Stimulated activated CD8-positive, alpha-beta memory T cell treated with anti-CD3 and anti-CD28 coated beads, Interleukin-12 subunit alpha, Interleukin-12 subunit beta, amount 100 ng/mL, for 24 hours (primary cell): Measurements from ENCODE around the gene CSF1R.

Experiments used
- DNase-seq: peaks from one replicate; pipeline ENCODE4 v3.0.0-alpha.2; 2020; ENCODE audit errors: extremely low read depth

Gene CSF1R

DNA sequence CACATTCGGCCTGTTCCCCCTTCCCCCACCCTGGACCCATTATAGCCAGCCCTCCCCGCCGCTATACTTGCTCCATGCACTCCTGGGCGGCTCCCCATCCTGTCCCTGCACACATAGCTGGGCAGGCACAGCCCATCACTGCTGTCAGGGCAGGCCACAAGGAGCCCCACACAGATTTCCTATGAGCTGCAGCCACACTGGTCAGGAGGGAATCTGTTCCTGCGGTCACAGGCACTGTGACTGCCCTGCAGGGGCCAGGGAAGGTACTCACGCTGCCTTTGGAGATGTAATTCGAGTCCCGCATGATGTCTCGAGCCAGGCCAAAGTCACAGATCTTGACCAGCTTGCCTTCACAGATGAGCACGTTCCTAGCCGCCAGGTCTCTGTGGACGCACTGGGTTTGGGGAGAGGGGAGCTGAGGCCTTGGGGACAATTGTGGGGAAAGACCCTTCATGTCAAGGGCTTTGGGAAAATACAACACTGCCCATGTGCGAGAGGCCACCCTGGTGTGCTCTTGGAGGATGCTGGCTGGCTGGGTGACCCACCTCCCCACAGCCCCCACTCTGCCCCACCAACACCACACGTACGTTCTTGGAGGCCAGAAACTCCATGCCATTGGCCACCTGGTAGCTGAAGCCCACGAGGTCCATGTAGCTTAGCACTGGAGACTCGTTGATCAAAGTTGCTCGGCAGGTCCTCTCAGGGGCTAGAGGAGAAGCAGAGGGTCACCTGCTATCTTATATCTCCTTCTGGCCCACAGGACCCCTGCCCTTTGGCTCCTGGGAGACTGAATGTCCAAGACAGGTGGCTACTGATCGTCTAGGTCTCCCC is 34.5 kb upstream of the CSF1R start:
- DNase-seq: no peak

DNA sequence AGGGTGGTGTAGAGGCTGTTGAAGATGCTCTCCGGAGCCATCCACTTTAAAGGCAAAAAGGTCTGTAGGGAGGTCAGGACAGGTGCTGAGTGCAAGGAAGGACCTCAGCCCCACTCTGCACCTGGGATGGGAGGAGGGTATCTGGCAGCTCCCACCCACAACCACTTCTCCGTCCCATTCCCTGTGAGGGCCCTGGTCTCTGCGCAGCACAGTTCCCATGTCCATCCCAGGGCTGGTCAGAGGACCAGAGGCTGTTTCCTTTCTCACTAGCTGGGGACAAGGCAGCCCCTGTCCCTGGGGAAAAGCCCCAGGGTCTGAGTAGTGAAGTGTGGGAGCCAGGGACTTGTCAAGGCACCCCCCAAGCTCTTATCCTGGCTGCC is 33.7 kb upstream of the CSF1R start:
- no peak for DNase-seq

- no peak for DNase-seq
Measured at GRCh38 chr5:150119421-150120061, 33.2 kb upstream of the CSF1R start.

DNA sequence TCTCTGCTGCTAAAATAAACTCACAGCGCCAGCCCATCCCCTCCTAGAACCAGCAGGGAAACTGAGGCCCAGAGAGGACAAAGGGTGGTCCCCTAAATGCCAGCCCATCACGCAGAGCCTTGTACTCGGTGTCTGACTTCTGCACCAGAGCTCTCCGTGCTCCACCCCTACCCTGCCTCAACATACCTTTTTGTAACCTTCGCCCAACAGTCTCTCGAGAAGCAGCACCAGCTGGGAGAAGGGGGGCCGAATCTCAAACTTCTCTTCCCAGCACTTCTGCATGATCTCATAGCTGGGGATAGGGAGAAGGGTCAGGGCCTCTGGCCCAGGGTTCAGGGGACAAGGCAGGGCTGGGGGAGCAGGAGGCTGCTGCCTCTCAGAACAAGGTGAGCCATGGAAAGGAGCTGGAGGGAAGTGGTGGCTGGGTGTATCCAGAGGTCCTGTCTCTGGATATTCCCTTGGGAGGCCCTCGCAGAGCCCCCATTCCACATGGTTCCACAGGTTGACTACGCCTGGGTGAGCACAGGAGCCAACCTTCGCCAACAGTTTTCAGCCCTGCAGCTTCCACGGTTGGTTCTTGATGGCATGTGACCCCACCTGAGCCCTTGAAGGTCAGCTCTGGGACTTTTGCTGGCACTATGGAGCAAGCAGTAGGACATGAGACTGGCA is 32.3 kb upstream of the CSF1R start:
- DNase-seq: no peak

- DNase-seq: no peak
Measured at GRCh38 chr5:150117945-150118560, 31.7 kb upstream of the CSF1R start.

DNA sequence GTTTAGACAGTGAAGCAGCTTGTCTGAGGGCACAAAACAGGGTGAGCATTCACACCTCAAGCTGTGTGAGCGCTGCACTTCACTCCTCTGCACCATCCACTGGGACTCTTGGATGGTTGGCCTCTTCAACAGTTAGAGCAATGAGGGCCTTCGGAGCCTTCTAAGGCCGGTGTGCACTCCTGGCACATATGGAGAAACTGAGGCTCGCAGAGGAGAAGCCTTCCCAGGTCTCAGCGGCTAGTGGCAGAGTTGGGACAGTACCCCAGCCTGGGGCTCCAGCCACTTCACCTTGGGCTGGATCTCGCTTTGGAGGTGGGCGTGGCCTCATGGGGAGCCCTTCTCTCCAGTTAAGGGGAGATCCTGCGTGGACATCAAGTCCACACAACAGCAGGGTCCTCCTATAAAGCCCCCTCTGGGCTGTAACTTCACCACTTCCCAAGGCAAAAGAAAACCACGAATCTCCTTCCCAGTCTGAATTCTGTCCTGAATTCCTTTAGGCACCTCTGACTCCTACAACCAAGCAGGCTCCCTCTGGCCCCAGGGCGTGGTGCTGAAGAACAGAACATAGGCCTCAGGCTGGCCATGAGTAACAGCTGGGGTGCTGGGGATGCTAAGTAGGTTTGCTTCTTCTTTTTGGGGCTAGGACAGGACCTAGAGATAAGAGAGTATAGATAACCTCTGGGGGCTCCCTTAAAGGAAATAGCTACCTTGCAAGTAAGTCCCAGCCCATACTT is 30.5 kb upstream of the CSF1R start:
- no peak for DNase-seq

GRCh38 chr5:150114773-150115408 is 28.5 kb upstream of the CSF1R start:
- DNase-seq: no peak

DNA sequence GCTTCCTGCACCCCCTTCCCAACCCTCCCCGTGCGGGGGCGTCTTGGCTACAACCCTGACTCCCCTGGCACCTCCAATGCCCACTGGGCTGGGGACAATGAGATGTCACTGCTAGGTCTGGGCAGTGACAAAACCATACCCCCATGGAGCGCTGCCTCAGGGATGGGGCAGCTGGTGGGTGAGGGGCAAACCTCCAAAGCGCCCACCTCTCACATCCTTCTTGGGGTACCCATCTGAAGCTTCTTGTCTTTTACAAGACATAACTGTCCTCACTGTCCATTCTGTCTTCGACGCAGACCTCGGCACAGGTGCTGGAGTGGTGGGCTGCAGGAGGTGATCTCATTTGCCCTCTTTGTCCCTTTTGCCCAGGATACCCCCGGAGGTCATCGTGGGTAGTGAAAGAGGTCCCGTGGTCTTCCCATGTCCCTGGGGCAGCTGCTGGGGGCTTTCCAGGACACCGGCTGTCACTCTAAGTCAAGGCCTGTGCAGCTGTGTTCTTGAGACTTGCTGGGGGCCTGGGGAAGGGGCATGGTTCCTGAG is 27.8 kb upstream of the CSF1R start:
- no peak for DNase-seq

DNA sequence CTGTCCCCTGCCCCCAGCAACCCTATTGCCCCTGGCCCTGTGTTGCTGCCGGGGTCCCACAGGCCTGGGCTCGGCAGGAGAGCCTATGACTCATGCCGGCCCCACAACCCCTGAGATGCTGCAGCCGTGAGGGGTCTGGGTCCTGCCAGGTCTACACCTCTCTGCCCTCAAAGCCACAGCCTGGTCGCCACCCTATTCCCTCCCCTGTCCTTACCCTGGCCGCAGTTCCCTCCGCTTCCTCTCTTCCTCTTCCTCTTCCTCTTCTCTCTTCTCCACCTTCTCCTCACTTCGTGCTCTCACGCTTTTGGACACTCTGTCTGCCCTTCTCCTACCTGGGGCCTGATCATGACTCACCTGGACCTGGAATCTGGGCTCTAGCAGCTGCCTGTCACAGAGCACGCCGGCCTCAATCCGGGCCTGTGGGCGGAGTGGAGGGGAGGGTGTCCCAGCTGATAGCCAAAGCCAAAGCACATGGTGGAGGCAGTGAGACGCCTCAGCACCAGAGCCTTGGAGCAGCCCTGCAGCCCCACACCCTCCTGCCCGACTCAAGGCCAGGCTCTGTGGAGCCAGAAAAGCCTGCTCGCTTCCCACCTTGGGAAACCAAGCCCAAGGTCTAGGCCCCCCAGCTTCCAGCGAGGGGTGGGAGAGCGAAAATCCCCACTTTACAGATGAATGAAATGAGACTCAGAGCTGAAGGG is 26.8 kb upstream of the CSF1R start:
- DNase-seq: no peak

GRCh38 chr5:150112201-150113046 is 26.1 kb upstream of the CSF1R start:
- no peak for DNase-seq

DNA sequence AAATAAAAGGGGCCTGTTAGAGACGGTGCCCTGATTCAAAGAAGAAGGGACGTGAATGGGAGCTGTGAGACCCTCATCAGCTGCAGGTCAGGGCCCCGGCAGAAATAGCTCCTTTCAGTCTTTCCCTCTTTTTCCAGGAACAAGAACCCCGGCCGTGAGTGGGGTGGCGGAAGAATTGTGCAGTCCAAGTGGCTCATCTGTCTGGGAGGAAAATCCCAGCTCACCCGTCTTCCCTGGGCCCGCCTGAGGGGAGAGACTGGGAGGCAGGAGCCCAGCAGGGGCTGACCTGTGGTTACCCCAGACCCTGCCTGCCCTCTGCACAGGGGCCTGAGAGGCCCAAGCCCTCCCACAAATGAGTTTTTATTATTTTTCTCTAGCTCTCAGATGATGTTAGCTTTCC is 24.8 kb upstream of the CSF1R start:
- no peak for DNase-seq

- DNase-seq: no peak
Measured at GRCh38 chr5:150109921-150110320, 23.6 kb upstream of the CSF1R start.

- no peak for DNase-seq
Measured at GRCh38 chr5:150108711-150109514, 22.6 kb upstream of the CSF1R start.

GRCh38 chr5:150107909-150108447 is 21.6 kb upstream of the CSF1R start:
- no peak for DNase-seq

DNA sequence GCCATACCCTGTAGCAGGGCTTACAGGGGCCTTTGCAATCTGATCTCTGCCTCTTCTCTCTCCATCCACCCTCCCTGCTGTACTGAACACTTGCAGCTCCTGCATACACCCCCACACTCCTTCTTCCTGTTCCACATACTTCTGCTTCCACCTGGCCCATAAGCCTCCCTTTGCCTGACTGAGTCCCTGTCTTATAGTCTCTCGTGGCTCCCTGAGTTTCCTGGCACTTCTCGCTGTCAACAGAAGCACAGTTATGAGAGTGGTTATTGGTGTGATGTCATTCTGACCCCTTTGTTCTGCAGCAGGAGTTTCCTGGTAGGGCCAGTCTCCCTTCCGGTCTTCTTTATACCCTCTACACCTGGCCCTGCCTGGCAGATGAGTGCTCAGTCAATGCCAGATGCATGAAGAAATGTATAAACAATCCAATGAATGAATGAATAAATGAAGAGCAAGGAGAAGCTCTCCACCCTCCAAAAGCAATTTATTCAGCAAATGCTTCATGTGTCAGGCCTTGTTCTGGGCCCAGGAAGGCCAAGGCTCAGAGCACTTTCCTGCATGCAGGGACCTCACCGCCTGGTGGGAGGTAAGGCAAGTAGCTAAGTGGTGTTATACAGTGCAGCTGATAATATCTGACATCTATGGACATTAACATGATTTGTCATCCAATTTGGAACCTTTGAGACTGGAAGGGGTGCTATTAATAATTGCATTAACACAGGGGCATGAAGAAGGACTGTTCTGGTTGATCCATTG is 20.5 kb upstream of the CSF1R start:
- DNase-seq: no peak

DNA sequence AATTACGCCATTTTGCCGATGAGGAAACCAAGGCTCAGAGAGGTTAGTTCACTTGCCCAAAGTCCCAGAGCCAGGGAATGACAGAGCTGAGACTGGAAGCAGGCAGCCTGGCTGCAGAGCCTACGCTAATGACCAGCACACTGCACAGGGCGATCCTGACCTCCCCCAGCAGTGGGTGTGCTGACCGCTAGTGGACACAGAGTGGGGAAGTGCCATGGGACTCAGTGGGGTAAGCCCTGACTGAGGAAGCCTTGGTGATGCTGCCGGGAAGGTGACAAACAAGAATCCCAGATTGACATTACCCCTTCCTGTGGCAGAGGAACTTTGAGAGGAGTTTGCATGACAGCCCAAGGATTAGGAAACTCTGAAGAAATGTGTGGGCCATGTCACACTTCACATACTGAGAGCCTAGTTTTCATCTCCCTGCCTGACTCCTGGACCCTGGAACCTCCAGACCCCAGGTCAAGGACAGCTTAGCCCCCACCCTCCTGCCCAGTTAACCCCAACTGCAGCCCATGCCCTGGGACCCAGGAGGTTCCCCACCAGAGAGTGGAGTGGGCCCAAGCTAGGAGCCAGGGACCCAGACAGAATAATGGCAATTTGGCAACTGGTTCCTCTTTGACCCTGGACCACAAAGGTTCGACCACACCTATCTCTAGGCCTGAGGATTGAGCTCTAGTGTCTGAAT is 19.7 kb upstream of the CSF1R start:
- DNase-seq: no peak

GRCh38 chr5:150104550-150104870 is 18.2 kb upstream of the CSF1R start:
- DNase-seq: no peak
